A172 (cell line): Measurements from ENCODE around the gene ARMC8. TPM values are rescaled to one million over a fixed set of nuclear protein-coding genes. Genes with fewer than 3 reads are reported as not detected.

Experiments used
- DNase-seq: peaks from one replicate; pipeline ENCODE4 v3.0.0-alpha.2; 2015; ENCODE audit warnings: low spot score
- total RNA-seq: library from RNA; depleted of rRNA; stranded (reverse); fragments of >200 nt; shearing (Covaris generic); gene quantifications from 2 replicates; pipeline ENCODE4 v1.2.3, GENCODE V29; 2014

Gene ARMC8
- total RNA-seq, 1 experiment from 2014 or later, result 65.1 TPM

GRCh38 chr3:138197524-138197923 lies 10.4 kb downstream of the ARMC8 start:
- no peak for DNase-seq

- no peak for DNase-seq
Measured at GRCh38 chr3:138199851-138200250, 12.8 kb downstream of the ARMC8 start.

GRCh38 chr3:138200424-138200823 lies 13.3 kb downstream of the ARMC8 start:
- DNase-seq, result no peak

- no peak for DNase-seq
Measured at GRCh38 chr3:138202945-138203701, 16.0 kb downstream of the ARMC8 start.

- DNase-seq, result no peak
Measured at GRCh38 chr3:138203938-138204337, 16.8 kb downstream of the ARMC8 start.

GRCh38 chr3:138205527-138205926 lies 18.4 kb downstream of the ARMC8 start:
- no peak for DNase-seq

GRCh38 chr3:138206196-138206595 lies 19.1 kb downstream of the ARMC8 start:
- DNase-seq, result no peak

- DNase-seq, result no peak
Measured at GRCh38 chr3:138210528-138210927, 23.4 kb downstream of the ARMC8 start.

GRCh38 chr3:138213398-138214085 lies 26.4 kb downstream of the ARMC8 start:
- no peak for DNase-seq

GRCh38 chr3:138219255-138219654 lies 32.2 kb downstream of the ARMC8 start:
- no peak for DNase-seq

GRCh38 chr3:138220242-138220641 lies 33.1 kb downstream of the ARMC8 start:
- DNase-seq, result no peak

GRCh38 chr3:138220788-138221187 lies 33.7 kb downstream of the ARMC8 start:
- no peak for DNase-seq

- DNase-seq, result no peak
Measured at GRCh38 chr3:138222131-138222941, 35.2 kb downstream of the ARMC8 start.

GRCh38 chr3:138222942-138223287 lies 35.8 kb downstream of the ARMC8 start:
- no peak for DNase-seq

- DNase-seq, result no peak
Measured at GRCh38 chr3:138227650-138228049, 40.5 kb downstream of the ARMC8 start.

- DNase-seq, result no peak
Measured at GRCh38 chr3:138230525-138230924, 43.4 kb downstream of the ARMC8 start.

GRCh38 chr3:138232705-138233364 lies 45.7 kb downstream of the ARMC8 start:
- no peak for DNase-seq

- peak; percentile 42 for DNase-seq
Measured at GRCh38 chr3:138234401-138235179, 47.5 kb downstream of the ARMC8 start.

GRCh38 chr3:138238711-138239110 lies 51.6 kb downstream of the ARMC8 start:
- no peak for DNase-seq

GRCh38 chr3:138241061-138241460 lies 54.0 kb downstream of the ARMC8 start:
- no peak for DNase-seq

GRCh38 chr3:138241676-138242075 lies 54.6 kb downstream of the ARMC8 start:
- DNase-seq, result no peak
